NB4 (cell line): ENCODE results near the gene PCGF1.

Source experiments
- CTCF ChIP-seq: IDR thresholded peaks from one replicate; pipeline ENCODE4 v1.5.1; 2012; ENCODE audit warnings: low read depth, low read length
- POLR2A ChIP-seq: IDR thresholded peaks from 2 replicates; pipeline ENCODE4 v1.6.1; 2011; ENCODE audit warnings: mild to moderate bottlenecking; ENCODE audit not compliant: insufficient read length; ENCODE audit errors: extremely low read depth

GRCh38 chr2:74522516-74522915, 15.0 kb upstream of the PCGF1 start:
- TF ChIP-seq CTCF: no peak
- no peak for TF ChIP-seq POLR2A
